ENCODE data around the gene CUX1. TPM values are rescaled to one million over a fixed set of nuclear protein-coding genes. Genes with fewer than 3 reads are reported as not detected.

Gene CUX1
- total and polyA plus RNA-seq, 2 of the 13 experiments (the other 11 are each of a cell fraction or from before 2014, with no cell fraction given), result 13.7 to 14.9 TPM

GRCh38 chr7:102253066-102253972 is 435.9 kb downstream of the CUX1 start (continued):
- TF ChIP-seq, protein P1, sequence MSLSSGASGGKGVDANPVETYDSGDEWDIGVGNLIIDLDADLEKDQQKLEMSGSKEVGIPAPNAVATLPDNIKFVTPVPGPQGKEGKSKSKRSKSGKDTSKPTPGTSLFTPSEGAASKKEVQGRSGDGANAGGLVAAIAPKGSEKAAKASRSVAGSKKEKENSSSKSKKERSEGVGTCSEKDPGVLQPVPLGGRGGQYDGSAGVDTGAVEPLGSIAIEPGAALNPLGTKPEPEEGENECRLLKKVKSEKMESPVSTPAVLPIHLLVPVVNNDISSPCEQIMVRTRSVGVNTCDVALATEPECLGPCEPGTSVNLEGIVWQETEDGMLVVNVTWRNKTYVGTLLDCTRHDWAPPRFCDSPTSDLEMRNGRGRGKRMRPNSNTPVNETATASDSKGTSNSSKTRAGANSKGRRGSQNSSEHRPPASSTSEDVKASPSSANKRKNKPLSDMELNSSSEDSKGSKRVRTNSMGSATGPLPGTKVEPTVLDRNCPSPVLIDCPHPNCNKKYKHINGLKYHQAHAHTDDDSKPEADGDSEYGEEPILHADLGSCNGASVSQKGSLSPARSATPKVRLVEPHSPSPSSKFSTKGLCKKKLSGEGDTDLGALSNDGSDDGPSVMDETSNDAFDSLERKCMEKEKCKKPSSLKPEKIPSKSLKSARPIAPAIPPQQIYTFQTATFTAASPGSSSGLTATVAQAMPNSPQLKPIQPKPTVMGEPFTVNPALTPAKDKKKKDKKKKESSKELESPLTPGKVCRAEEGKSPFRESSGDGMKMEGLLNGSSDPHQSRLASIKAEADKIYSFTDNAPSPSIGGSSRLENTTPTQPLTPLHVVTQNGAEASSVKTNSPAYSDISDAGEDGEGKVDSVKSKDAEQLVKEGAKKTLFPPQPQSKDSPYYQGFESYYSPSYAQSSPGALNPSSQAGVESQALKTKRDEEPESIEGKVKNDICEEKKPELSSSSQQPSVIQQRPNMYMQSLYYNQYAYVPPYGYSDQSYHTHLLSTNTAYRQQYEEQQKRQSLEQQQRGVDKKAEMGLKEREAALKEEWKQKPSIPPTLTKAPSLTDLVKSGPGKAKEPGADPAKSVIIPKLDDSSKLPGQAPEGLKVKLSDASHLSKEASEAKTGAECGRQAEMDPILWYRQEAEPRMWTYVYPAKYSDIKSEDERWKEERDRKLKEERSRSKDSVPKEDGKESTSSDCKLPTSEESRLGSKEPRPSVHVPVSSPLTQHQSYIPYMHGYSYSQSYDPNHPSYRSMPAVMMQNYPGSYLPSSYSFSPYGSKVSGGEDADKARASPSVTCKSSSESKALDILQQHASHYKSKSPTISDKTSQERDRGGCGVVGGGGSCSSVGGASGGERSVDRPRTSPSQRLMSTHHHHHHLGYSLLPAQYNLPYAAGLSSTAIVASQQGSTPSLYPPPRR (CRISPR knock-in tag; IDR thresholded peaks at IDR 0.05; ENCODE audit: borderline replicate concordance), result no peak
- no peak for TF ChIP-seq SP2 (CRISPR knock-in tag; IDR thresholded peaks at IDR 0.05)
- no peak for TF ChIP-seq ZNF451 (CRISPR knock-in tag; IDR thresholded peaks at IDR 0.05)
- no peak for TF ChIP-seq NFIB (CRISPR knock-in tag; IDR thresholded peaks at IDR 0.05; ENCODE audit: borderline replicate concordance)
- peak; percentile 83; the same call in 1 of the 2 replicates for TF ChIP-seq ZBTB38 (CRISPR knock-in tag; IDR thresholded peaks at IDR 0.05)
- 0 out of 2 replicates have a peak, but pooled peaks have one; percentile 43 for TF ChIP-seq MEF2D (CRISPR knock-in tag; IDR thresholded peaks at IDR 0.05)
- peak; percentile 32; the same call in 1 of the 2 replicates for TF ChIP-seq MLX (CRISPR knock-in tag; IDR thresholded peaks at IDR 0.05)
- no peak for TF ChIP-seq SOX6 (IDR thresholded peaks at IDR 0.05)
- peak; percentile 49; the same call in 1 of the 2 replicates for TF ChIP-seq SOX6 (CRISPR knock-in tag; IDR thresholded peaks at IDR 0.05)
- TF ChIP-seq, protein P2, sequence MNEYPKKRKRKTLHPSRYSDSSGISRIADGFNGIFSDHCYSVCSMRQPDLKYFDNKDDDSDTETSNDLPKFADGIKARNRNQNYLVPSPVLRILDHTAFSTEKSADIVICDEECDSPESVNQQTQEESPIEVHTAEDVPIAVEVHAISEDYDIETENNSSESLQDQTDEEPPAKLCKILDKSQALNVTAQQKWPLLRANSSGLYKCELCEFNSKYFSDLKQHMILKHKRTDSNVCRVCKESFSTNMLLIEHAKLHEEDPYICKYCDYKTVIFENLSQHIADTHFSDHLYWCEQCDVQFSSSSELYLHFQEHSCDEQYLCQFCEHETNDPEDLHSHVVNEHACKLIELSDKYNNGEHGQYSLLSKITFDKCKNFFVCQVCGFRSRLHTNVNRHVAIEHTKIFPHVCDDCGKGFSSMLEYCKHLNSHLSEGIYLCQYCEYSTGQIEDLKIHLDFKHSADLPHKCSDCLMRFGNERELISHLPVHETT (CRISPR knock-in tag; conservative IDR thresholded peaks at IDR 0.05), result no peak
- peak; percentile 10; the same call in 1 of the 2 replicates for TF ChIP-seq CTCF (CRISPR knock-in tag; IDR thresholded peaks at IDR 0.05)
- TF ChIP-seq HIVEP1 (CRISPR knock-in tag; IDR thresholded peaks at IDR 0.05), result no peak
- TF ChIP-seq E2F5 (CRISPR knock-in tag; conservative IDR thresholded peaks at IDR 0.05), result no peak
- TF ChIP-seq HES4 (CRISPR knock-in tag; IDR thresholded peaks at IDR 0.05; ENCODE audit: borderline replicate concordance), result no peak
- no peak for TF ChIP-seq HMGA1 (CRISPR knock-in tag; conservative IDR thresholded peaks at IDR 0.05)
- TF ChIP-seq SAP130 (CRISPR knock-in tag; IDR thresholded peaks at IDR 0.05; ENCODE audit: low read depth), result peak; percentile 44
- TF ChIP-seq ZNF20 (CRISPR knock-in tag; IDR thresholded peaks at IDR 0.05), result no peak
- TF ChIP-seq TEAD3 (CRISPR knock-in tag; optimal IDR thresholded peaks at IDR 0.05; ENCODE audit: borderline replicate concordance), result peak; percentile 18
- no peak for TF ChIP-seq ZNF790 (CRISPR knock-in tag; IDR thresholded peaks at IDR 0.05; ENCODE audit: borderline replicate concordance)
- no peak for TF ChIP-seq KDM2A (CRISPR knock-in tag; IDR thresholded peaks at IDR 0.05; ENCODE audit: borderline replicate concordance, low read depth)
